Activated T-cell treated with anti-CD3 and anti-CD28 coated beads, Interleukin-2, amount 50 U/mL, for 48 hours (primary cell): ENCODE measurements around the gene UPK1A.
"Not testable (repeated sequence)": the region's sequence is repeated elsewhere in the genome, so short reads cannot be mapped to it uniquely, and the experiment has no call there.

Source experiments
- DNase-seq, 2 experiments: peaks; one replicate each; pipeline ENCODE4 v3.0.0-alpha.2; 2020

The UPK1A gene

DNA sequence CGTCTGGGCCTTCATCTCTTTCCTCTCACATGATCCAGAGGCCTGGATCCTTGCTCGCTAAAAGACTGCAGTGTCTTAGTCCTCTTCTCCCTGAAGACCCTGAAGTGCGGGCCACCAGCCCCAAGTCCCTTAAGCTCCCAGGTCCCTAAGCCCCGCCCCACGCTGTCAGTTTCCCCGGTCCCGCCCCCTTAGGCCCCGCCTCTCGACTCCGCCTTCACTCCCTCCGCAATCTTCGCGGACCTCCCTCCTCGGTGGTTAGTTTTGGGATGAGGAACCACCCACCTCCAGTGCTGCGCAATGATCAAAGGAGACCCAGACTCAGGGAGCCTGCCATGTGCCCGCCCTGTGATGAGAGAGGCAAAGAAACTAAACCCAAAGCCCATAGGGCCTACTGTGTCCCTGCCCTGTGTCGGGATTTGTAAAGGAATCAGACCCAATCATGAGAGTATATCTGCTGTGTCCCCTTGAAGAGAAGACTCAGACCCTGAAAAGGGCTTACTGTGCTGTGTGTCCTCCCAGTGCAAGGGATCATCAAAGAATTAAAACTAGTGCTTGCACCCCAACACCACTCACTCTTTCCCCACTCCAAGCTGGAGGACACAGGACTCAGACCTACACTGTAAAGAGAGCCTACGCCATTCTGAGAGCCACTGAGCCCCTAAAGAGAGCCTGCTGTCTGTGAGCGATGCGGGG, 21.2 kb upstream of the UPK1A start:
- peak; percentile 94 to 95 for DNase-seq

DNA sequence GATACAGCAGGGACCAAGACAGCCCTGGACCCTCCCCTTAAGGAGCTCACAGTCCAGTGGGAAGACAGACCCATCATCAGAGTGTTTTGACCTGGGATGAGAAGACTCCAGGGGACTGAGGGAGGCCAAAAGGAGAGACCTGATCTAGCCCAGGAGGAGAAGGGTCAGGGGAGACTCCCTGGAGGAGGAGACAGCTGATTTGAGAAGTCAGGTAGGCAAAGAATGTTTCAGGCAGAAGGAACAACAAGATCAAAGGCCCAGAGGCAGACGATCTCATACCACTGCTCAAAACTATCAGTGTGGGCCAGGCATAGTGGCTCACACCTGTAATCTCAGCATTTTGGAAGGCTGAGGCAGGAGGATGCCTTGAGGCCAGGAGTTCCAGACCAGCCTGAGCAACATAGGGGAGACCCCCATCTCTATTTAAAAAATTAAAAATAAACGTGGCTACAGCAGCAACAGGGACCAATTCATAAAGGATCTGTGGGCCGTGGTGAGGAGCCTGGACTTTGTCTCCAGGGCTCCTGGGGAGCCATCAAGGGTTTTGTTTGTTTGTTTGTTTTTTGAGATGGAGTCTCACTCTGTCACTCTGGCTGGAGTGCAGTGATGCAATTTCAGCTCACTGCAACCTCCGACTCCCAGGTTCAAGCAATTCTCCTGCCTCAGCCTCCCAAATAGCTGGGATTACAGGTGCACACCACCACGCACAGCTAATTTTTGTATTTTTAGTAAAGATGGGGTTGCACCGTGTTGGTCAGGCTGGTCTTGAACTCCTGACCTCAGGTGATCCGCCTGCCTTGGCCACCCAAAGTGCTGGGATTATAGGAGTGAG, 20.4 kb upstream of the UPK1A start:
- DNase-seq = no peak

DNA sequence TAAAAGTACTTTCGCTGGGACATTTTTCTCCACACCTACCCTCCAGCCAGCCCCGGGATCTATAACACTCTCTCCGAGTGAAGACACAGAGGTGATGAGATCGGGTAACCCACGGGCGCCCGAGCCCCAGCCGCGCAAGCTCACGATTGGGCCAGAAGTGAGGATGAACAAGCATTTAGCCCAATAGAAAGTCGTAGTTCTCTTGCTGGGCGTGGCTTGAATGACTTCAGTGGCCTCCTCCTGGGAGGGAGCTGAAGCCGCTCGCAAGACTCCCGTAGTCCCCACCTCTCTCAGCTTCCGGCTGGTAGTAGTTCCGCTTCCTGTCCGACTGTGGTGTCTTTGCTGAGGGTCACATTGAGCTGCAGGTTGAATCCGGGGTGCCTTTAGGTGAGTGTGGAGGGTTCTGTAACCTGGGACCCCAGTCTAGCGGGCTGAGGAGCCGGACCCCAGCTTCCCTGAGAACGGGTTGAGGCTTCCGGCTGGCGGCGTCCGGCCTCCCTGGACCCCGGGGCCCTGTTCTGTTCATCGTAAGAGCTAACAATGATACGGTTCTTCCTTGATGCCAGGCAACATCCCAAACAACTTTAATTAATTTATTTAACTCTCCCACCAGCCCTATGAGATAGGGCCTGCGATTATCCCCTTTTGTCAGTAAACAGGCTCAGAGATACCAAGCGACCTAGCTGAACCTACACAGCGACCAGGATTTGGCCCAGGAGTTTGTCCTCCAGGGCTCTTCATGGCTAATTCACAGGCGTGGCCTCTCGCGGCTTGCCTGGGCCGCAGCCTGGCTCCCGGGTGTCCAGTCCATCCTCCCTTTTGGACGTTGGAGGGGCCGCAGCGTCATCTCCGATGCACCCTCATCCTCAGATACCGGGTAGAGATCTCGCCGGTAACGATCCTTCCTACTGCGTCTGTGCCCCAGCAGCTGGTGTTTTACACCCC, 18.0 kb upstream of the UPK1A start, which contains the start of gene COX6B1:
COX6B1 (plus strand) TSS at position 307 of the 945 bp plus-strand sequence. CDS start 2,921 bp downstream, outside the sequence.
- DNase-seq = peak; percentile 91 to 92

DNA sequence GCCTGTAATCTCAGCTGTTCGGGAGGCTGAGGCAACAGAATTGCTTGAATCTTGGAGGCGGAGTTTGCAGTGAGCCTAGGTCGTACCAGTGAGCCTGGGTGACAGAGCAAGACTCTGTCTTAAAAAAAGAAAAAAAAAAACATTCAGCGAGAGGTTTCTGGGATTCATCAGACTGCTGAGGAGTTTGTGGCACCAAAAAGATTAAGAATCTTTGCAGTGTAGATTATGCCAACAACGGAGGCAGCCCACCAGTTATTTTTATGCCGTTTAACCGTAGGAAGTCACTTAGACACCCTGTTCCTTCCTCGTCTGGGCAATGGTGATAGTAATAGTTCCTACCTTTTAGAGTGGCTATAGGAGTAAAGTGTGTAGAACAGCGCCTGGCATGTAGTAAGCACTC, 15.7 kb upstream of the UPK1A start:
- no peak for DNase-seq

DNA sequence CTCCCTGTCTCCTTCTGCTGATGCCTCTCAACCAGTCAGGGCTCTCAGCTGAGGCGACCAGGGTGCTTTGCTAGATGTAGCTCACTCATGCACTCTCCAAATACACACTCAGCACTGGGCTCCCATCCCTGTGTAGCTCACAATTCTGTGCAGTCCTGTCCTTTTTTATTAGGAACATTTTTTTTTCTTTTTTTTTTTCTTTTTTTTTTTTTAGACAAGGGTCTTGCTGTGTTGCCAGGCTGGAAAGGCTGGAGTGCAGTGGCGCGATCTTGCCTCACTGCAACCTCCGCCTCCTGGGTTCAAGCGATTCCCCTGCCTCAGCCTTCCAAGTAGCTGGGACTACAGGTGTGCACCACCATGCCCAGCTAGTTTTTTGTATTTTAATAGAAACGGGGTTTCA, 11.5 kb upstream of the UPK1A start:
- DNase-seq = not testable (repeated sequence)

DNA sequence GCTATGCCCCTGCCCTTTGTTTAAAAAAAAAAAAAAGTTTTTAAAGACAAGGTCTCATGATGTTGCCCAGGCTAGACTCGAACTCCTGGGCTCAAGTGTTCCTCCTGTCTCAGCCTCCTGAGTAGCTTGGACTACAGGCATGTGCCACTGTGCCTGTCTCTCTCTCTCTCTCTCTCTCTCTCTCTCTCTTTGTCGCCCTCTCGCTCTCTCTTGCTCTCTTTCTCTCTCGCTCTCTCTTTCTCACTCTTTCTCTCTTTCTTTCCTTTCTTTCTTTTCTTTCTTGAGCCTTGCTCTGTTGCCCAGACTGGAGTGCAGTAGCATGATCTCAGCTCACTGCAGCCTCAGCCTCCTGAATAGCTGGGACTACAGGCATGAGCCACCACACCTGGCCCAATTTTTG, 10.7 kb upstream of the UPK1A start:
- no peak for DNase-seq

DNA sequence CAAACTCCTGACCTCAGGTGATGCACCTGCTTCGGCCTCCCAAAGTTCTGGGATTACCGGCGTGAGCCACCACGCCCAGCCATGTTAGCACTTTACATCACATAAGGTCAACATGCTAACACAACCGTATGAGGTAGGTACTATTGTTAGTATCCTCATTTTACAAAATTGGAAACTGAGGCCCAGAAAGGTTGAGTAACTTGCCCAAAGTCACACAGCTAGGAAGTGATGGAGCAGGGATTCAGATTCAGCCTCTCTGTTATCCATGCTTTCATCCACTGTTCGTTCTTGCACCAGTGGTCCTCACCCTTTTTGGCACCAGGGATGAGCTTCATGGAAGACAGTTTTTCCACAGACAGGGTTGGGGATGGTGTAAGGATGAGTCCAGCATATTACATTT, 9.6 kb upstream of the UPK1A start:
- no peak for DNase-seq

DNA sequence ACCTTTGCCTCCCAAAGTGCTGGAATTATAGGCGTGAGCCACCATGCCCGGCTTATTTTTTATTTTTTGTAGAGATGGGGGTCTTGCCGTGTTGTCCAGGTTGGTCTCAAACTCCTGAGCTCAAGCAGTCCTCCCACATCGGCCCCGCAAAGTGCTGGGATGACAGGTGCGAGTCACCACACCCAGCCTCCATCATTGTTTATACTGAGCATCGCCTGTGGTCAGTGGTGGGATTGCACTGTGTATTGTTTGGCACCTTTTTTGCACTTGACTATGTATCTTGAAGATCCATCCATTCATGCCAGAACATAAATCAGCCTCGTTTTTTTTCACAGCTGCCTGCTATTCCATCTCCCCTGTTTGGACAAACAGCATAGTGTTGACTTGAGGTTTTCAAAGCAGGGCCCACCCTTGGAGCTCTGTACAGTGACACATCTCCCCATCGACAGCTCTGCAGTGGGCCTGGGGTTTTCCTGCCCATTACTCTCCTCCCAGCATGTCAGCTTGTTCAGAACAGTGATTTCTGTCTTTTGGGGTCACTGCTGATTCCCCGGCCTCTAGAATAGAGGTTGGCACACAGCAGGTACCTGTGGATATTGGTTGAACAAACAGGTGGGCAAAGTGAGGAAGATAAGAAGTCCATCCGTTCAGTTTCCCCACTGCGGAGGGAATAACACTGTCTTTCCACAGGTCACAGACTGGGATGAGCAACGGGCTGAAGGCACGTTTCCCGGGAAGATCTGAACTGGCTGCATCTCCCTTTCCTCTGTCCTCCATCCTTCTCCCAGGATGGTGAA, 8.2 kb upstream of the UPK1A start:
- no peak for DNase-seq

DNA sequence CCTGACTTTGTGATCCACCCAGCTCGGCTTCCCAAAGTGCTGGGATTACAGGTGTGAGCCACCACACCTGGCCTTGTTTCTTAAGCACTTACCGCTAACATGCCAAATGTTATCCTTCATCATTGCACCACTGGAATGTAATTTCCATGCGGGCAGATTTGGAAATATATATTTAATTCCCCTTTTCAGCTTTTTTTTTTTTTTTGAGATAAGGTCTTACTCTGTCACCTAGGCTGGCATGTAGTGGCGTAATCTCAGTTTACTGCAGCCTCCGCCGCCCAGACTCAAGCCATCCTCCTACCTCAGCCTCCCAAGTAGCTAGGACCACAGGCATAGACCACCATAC, 4.3 kb upstream of the UPK1A start:
- no peak for DNase-seq

DNA sequence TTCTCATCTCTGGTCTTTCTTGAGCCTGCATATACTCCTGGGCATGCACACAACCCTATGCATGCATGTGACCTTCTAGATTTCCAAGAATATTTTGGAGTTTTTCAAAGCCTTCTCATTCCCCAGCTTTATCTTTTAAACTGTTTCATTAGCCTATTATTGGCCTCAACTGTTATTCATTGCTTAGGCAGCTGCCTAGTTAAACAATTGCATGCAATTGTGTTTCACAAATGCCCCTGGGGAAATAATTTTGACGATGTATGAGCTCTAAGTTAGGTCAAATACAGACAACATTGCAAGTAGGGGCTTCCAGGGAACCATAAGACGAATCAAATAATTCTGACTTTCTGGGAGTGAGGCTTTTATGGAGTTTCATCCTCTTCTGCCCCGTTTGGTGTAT, 2.3 kb upstream of the UPK1A start:
- no peak for DNase-seq

DNA sequence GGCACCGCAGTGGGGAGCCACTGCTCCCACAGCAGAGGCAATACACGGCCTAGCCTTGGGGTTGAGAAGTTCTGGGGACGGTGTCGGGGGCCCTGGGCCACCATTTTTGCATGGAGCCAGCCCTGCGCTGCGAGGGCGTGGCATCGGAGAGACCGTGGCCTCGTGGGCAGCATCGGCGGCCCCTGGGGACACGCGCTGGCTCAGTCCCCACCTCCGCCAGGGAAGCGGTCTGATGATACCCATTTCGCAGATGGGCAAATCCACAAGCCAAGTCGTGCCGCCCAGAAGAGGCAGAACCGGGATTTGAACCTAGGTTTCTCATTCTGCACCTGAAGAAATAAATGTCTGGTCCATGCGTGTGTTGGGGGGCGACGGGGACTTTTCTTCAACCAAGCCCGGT, 1.2 kb upstream of the UPK1A start:
- DNase-seq = no peak

DNA sequence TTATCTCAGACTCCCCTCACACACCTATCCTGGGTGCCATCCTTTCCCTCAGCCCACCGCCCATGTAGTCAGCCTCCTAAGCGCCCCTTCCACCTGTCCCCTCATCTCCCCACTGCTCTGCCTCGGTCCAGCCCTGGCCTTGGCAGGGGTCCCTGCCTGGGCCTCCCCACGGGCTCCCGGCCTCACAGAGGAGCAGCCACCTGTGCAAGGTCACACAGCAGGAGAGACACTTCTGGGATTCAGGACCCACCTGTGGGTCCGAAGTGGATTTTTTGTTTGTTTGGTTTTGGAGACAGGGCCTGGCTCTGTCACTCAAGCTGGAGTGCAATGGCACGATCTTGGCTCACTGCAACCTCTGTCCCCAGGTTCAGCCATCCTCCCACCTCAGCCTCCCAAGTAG, 713 bp upstream of the UPK1A start:
- DNase-seq = no peak

DNA sequence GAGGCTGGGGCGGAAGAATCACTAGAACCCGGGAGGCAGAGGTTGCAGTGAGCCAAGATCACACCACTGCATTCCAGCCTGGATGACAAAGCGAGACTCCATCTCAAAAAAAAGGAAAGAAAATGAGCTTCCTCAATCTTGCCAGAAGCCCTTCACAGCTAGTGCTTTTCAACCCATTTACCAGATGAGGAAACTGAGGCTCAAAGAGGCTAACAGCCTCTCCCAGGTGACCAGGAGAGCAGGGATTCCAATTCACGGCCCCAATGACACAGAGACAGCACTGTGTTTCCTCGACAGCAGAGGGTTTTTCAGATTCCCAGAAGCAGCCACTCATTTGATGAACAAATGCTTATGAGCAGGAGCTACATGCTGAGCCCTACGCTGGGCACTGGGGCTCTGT, 3.2 kb downstream of the UPK1A start:
- DNase-seq = no peak

DNA sequence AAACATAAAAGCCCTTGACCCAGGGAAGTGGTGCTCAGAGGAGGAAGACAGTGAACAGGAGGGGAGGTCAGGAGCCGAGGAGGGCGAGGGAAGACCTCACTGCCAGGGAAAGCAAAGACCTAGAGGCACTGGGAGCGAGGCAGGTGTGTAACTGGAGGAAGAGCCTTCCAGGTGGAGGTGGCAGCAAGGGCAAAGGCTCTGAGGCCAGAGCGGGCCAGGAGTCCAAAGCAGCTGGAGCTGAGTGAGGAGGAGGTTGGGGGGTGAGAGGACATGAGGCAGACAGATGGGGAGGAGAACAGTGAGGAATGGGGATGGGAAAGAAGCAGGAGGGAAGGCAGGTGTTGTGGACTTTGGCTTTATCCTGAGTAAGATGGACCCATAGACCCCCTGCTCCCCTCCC, 3.7 kb downstream of the UPK1A start:
- no peak for DNase-seq

DNA sequence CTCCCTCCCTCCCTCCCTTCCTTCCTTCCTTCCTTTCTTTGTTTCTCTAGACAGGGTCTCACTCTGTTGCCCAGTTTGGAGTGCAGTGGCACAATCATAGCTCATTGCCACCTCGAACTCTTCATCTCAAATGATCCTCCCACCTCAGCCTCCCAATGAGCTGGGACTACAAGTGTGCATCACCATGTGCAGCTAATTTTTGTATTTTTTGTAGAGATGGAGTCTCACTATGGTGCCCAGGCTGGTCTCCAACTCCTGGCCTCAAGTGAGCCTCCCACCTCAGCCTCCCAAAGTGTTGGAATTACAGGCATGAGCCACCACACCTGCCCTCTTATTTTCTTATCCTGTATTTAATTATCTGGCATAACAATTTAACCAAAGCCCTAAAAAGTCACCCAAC, 4.4 kb downstream of the UPK1A start:
- no peak for DNase-seq

DNA sequence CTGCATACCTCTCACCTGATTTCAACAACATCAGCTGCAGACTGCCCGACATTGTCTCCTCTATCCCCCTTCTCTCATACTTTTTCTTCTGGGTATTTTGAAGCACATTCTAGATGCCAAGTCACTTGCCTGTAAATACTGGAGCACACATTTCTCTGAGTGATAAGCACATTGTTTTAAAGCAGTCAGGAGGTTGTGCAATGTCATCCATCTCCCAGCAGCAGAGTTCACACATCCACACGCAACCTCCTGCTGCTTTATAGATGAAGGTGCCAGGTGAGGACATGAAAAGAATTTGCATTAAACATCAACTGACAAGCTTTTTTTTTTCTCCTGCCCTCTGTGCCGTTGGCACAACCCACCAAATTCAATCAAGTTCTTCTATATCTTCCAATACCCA, 5.5 kb downstream of the UPK1A start:
- DNase-seq = no peak

DNA sequence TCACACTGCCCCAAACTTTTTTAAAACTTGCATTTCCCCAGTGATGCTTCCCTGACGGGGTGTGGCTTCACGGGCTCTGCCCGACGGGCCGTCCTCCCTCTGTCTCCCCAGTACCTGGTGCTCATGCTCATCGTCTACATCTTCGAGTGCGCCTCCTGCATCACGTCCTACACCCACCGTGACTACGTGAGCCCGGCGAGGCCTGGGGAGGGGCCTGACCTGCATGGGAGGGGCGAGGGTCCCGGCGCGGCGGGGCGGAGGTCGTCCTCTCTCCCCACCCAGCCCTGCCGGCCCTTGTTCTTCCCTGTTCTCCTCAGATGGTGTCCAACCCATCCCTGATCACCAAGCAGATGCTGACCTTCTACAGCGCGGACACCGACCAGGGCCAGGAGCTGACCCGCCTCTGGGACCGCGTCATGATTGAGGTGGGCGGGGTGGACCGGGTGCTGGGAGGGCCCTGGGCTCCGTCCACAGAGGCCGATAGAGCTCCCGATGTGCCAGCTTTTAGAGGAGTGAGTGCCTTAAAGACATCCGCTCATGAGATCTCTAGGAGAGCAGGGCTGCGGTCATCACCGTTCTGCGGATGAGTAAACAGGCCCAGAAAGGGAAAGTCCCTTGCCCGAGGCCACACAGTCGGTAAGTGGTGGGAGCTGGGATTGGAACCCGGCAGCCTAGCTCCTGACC, 6.9 kb downstream of the UPK1A start:
- peak; percentile 70 to 77 for DNase-seq

DNA sequence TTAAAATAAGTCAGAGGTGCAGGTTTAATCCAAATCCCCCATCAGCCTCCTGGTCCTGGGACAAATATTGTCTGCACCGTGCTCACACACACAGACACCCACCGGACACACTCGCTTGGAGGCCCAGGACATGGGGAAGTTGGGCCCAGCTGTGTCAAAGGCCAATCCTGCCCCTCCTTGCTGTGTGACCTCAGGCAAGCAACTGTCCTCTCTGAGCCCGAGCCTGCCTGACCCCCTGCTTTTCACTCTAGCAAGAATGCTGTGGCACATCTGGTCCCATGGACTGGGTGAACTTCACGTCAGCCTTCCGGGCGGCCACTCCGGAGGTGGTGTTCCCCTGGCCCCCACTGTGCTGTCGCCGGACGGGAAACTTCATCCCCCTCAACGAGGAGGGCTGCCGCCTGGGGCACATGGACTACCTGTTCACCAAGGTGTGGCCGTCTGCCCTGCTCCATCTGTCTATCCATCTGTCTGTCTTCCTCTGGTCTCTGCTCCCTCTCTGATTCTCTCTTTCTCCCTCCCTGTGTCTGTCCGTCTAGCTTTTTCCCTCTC, 9.3 kb downstream of the UPK1A start:
- DNase-seq = no peak

DNA sequence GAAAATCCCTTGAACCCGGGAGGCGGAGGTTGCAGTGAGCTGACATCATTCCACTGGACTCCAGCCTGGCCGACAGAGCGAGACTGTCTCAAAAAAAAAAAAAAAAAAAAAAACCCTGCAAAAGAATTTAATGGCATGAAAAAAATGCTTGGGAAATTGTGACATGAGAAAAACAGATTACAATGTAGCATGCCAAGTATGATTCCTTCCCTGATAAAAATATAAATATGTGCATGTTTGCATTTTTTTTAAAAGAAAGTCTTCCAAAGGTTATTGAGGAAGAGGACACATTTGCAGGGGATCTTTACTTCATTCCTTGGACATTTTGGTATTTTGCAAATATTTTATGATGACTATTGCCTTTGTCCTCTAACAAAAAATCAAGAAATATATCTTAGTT, 23.5 kb downstream of the UPK1A start:
- DNase-seq = no peak

DNA sequence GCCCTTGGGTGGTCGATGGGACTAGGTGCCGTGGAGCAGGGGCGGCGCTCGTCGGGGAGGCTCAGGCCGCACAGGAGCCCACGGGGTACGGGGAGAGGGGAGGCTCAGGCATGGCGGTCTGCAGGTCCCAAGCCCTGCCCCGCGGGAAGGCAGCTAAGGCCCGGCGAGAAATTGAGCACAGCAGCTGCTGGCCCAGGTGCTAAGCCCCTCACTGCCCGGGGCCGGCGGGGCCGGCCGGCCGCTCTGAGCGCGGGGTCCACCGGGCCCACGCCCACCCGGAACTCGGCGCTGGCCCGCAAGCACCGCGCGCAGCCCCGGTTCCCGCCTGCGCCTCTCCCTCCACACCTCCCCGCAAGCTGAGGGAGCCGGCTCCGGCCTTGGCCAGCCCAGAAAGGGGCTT, 24.8 kb downstream of the UPK1A start:
- not testable (repeated sequence) for DNase-seq

DNA sequence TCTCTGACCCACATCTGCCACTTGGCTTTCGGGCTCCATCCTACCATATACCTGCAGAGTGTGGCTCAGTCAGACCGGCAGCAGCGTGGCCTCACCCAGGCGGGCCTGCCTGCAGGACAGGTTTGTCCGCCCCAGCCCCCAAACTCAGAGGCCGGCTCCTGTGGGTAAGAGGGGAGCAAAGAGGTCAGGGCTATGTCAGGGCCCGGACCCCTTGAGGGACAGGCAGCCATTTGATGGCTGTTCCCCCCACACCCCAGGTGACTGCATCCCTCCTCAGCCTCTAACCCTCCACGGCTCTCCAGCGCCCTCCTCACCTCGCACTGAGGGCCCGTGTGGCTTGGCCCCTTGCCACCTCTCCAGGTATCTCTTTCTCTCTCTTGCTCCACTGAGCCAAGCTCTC, 25.7 kb downstream of the UPK1A start:
- DNase-seq = no peak

DNA sequence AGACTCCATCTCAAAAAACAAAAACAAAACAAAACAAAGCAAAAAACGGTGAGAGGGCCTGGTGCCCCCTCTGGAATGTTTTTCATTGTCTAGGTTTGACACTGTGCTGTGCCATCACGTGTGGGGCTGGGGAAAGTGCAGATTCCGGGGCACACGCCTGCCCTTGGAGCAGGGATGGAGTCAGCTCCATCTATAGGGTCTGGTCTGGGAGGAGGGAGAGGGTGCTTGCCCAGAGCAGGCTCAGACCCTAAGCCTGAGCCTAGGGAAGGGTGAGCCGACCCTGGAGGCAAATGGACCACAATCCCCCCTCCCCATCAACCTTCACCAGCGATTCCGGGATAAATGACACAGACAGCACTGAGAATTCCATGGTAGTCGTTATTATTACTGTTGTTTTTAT, 27.1 kb downstream of the UPK1A start:
- no peak for DNase-seq
